Loucy (cell line): Measurements from ENCODE around the gene TMEM126A.

ENCODE experiments used
- H2AFZ ChIP-seq: fragments of 200-600 bp; sonication (generic); 2 replicates; pipeline ENCODE4 v1.6.0; 2016; ENCODE audit warnings: antibody characterized with exemption, mild to moderate bottlenecking, low read length, moderate library complexity
- H3F3A ChIP-seq: fragments of 200-600 bp; 2 replicates; pipeline ENCODE4 v1.6.0; 2016; ENCODE audit warnings: antibody characterized with exemption, low read depth, mild to moderate bottlenecking
- H3K27me3 ChIP-seq: fragments of 200-600 bp; sonication (generic); 2 replicates; pipeline ENCODE4 v1.6.1; 2014; ENCODE audit warnings: low read length, mild to moderate bottlenecking; ENCODE audit not compliant: insufficient read depth, poor library complexity, severe bottlenecking
- H3K36me3 ChIP-seq: fragments of 200-600 bp; sonication (generic); 2 replicates; pipeline ENCODE4 v1.6.1; 2016; ENCODE audit warnings: low read length; ENCODE audit not compliant: insufficient read depth
- H3K4me1 ChIP-seq: fragments of 200-600 bp; sonication (generic); 2 replicates; pipeline ENCODE4 v1.5.1; 2014; ENCODE audit warnings: low read length, mild to moderate bottlenecking; ENCODE audit not compliant: insufficient read depth, poor library complexity, severe bottlenecking
- H3K4me2 ChIP-seq: fragments of 200-600 bp; sonication (generic); 2 replicates; pipeline ENCODE4 v1.6.0; 2014; ENCODE audit warnings: antibody characterized with exemption, low read length, low read depth, mild to moderate bottlenecking; ENCODE audit not compliant: poor library complexity, severe bottlenecking
- H3K4me3 ChIP-seq: fragments of 200-600 bp; sonication (generic); 2 replicates; pipeline ENCODE4 v1.5.1; 2014; ENCODE audit warnings: low read length, mild to moderate bottlenecking, mixed read lengths; ENCODE audit not compliant: poor library complexity, severe bottlenecking
- H3K79me2 ChIP-seq: fragments of 200-600 bp; sonication (generic); 2 replicates; pipeline ENCODE4 v1.6.1; 2014; ENCODE audit warnings: low read length; ENCODE audit not compliant: insufficient read depth
- H3K9ac ChIP-seq: fragments of 200-600 bp; sonication (generic); 2 replicates; pipeline ENCODE4 v1.6.0; 2014; ENCODE audit warnings: mild to moderate bottlenecking, low read depth, low read length, moderate library complexity; ENCODE audit not compliant: poor library complexity, severe bottlenecking
- H3K9me2 ChIP-seq: fragments of 200-600 bp; sonication (generic); replicated peaks from 2 replicates; pipeline ENCODE4 v1.6.1; 2016; ENCODE audit warnings: low read depth, low read length, mixed read lengths
- H3K9me3 ChIP-seq: fragments of 200-600 bp; sonication (generic); 2 replicates; pipeline ENCODE4 v1.6.1; 2014; ENCODE audit warnings: mild to moderate bottlenecking, antibody characterized with exemption, low read length, low read depth; ENCODE audit not compliant: insufficient read depth
- H4K20me1 ChIP-seq: fragments of 200-600 bp; sonication (generic); 2 replicates; pipeline ENCODE4 v1.6.0; 2014; ENCODE audit warnings: antibody characterized with exemption, low read length, mild to moderate bottlenecking; ENCODE audit not compliant: insufficient read depth, poor library complexity, severe bottlenecking
- EZH2phosphoT487 ChIP-seq: fragments of 200-600 bp; IDR thresholded peaks from 2 replicates; pipeline ENCODE4 v1.6.1; 2018; ENCODE audit warnings: antibody characterized with exemption, mild to moderate bottlenecking, moderate library complexity, borderline replicate concordance
- TF ChIP-seq, protein P1 (sequence below): fragments of 200-600 bp; sonication (generic); conservative IDR thresholded peaks from 2 replicates; pipeline ENCODE4 v1.5.1; 2014; ENCODE audit warnings: mild to moderate bottlenecking, antibody characterized with exemption, low read length

TMEM126A gene

DNA sequence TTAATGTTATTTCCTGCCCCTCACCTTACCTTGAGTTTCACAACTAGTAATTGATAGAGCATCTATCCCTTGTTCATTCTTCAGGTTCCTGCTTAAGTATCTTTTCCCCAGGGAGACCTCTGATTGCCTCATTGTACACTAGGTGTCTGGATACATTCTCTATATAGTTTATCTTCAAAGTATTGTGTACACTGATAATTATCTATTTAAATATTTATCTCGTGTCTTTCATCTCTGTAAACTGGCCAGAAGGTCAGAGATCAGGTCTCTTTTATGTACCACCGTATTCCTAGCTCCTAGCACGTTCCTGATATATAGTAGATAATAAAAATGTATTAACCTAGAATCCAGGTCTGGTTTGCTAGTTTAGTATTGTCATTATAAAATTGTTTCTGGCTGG is 13.0 kb upstream of the TMEM126A start:
- peaks cover 9% of the 10 kb centered on the region; the same call in 1 of the 2 replicates for H3K36me3 ChIP-seq

DNA sequence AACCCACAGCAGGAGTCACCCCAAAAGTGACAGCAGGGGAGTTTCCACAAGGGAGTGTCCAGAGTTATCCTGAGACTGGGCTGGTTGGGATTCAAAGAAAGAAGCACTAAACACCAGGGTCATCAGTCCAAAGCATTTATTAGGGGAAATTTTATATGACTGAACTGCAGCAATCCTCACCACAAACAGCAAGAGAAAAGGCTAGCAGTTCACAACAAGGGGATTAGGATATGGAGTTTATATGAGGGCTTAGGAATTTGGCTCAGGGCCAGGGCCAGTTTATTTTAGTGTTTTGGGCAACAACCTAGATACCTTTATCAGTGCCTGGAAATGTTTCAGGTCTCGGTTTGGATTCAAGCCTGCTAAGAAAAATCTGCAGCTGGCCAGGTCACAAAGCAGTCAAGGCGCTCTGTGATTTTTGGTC is 4.6 kb upstream of the TMEM126A start:
- TF ChIP-seq EZH2phosphoT487: no peak
- TF ChIP-seq, protein P1, sequence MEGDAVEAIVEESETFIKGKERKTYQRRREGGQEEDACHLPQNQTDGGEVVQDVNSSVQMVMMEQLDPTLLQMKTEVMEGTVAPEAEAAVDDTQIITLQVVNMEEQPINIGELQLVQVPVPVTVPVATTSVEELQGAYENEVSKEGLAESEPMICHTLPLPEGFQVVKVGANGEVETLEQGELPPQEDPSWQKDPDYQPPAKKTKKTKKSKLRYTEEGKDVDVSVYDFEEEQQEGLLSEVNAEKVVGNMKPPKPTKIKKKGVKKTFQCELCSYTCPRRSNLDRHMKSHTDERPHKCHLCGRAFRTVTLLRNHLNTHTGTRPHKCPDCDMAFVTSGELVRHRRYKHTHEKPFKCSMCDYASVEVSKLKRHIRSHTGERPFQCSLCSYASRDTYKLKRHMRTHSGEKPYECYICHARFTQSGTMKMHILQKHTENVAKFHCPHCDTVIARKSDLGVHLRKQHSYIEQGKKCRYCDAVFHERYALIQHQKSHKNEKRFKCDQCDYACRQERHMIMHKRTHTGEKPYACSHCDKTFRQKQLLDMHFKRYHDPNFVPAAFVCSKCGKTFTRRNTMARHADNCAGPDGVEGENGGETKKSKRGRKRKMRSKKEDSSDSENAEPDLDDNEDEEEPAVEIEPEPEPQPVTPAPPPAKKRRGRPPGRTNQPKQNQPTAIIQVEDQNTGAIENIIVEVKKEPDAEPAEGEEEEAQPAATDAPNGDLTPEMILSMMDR: no peak
- Histone ChIP-seq H3K36me3 (no peaks in the 10 kb centered on the region), H3K4me1 (peaks cover 8% of the 10 kb centered on the region), H4K20me1 (no peaks in the 10 kb centered on the region), H3K79me2 (peaks cover 4% of the 10 kb centered on the region; the same call in 1 of the 2 replicates), H3F3A (no peaks in the 10 kb centered on the region), H3K9me2 (no peaks in the 10 kb centered on the region), H3K9me3 (no peaks in the 10 kb centered on the region), H3K9ac (no peak overlapping the region), H3K4me2 (no peak overlapping the region), H3K4me3 (no peak overlapping the region), H3K27me3 (peaks cover 36% of the 10 kb centered on the region), H2AFZ (no peak overlapping the region)

More for the DNA sequence above, 13.0 kb upstream of the TMEM126A start:
- Histone ChIP-seq H2AFZ (no peak overlapping the region), H3K9ac (no peak overlapping the region), H3K4me1 (peaks cover 10% of the 10 kb centered on the region), H3F3A (no peaks in the 10 kb centered on the region), H3K9me2 (no peaks in the 10 kb centered on the region), H3K4me2 (no peak overlapping the region), H3K4me3 (no peak overlapping the region), H3K27me3 (no peaks in the 10 kb centered on the region), H3K9me3 (no peaks in the 10 kb centered on the region), H3K79me2 (peaks cover 13% of the 10 kb centered on the region; the same call in 1 of the 2 replicates), H4K20me1 (no peaks in the 10 kb centered on the region)
- TF ChIP-seq, protein P1: no peak
- no peak for TF ChIP-seq EZH2phosphoT487

DNA sequence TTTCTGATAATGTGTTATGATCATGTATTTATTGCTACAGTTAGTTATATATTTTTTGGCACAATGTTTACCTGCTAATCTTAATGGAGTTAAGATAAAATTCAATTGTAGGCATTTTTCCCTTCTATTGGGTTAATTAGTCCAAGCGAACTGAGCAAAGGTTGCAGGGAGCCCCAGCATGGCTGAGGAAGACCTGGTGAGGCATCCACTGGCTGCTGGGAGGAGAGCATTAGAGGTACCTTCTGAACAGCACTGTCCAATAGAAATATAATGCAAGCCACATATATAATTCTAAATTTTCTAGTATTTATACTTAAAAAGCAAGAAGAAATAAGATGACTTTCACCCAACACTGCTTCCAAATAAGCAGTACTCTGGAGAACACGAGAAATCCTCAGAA is 689 bp upstream of the TMEM126A start:
- no peaks in the 10 kb centered on the region for H4K20me1 ChIP-seq

More for the DNA sequence above, 689 bp upstream of the TMEM126A start:
- no peak for TF ChIP-seq EZH2phosphoT487
- TF ChIP-seq, protein P1: no peak
- Histone ChIP-seq H3F3A (no peaks in the 10 kb centered on the region), H3K36me3 (no peaks in the 10 kb centered on the region), H3K9me2 (no peaks in the 10 kb centered on the region), H3K9ac (peak overlapping the region; percentile 75), H3K79me2 (peaks cover 11% of the 10 kb centered on the region; the same call in 1 of the 2 replicates), H3K4me1 (peaks cover 12% of the 10 kb centered on the region), H3K27me3 (peaks cover 28% of the 10 kb centered on the region), H3K9me3 (no peaks in the 10 kb centered on the region), H2AFZ (peak overlapping the region; percentile 83), H3K4me2 (peak overlapping the region; percentile 86), H3K4me3 (peak overlapping the region; percentile 81)
